Kidney (tissue), 14 donors: ENCODE measurements around the gene RASL12. TPM values are rescaled to one million over a fixed set of nuclear protein-coding genes. Genes with fewer than 3 reads are reported as not detected.

Experiments
- DNase-seq, 5 donors: peaks; one replicate each; pipeline ENCODE4 v3.0.0-alpha.2; 2013 to 2020
- FAIRE-seq: peaks from 2 replicates; lab custom pipeline; 2012; peaks lifted over from hg19 to GRCh38; lab: Jason Lieb, UNC
- H3K27ac ChIP-seq, 2 donors: one replicate each; pipeline ENCODE4 v1.7.0; 2013; ENCODE audit warnings: low read depth in 2 of 2, low read length in 2 of 2, inconsistent platforms in 1 of 2
- H3K27me3 ChIP-seq: one replicate; pipeline ENCODE4 v1.7.1; 2013; ENCODE audit warnings: low read length, inconsistent platforms; ENCODE audit not compliant: control insufficient read depth, insufficient read depth
- H3K36me3 ChIP-seq, 3 donors: one replicate each; pipeline versions ENCODE4 v1.7.0 to v1.7.1; 2013; ENCODE audit warnings: low read length in 3 of 3, control low read depth in 1 of 3, inconsistent platforms in 1 of 3; ENCODE audit not compliant: insufficient read depth in 3 of 3, control insufficient read depth in 2 of 3
- H3K4me1 ChIP-seq, 3 donors: one replicate each; pipeline versions ENCODE4 v1.7.0 to v1.7.1; 2013; ENCODE audit warnings: low read length in 3 of 3, inconsistent platforms in 1 of 3, low read depth in 1 of 3; ENCODE audit not compliant: control insufficient read depth in 2 of 3, insufficient read depth in 2 of 3
- H3K4me3 ChIP-seq, 3 donors: one replicate each; pipeline versions ENCODE4 v1.7.0 to v1.8.1; 2013; ENCODE audit warnings: low read length in 3 of 3, control low read depth in 1 of 3, inconsistent platforms in 1 of 3
- H3K9ac ChIP-seq, 3 donors: one replicate each; pipeline versions ENCODE4 v1.7.0 to v1.7.1; 2013; ENCODE audit warnings: low read length in 3 of 3, control low read depth in 1 of 3, inconsistent platforms in 1 of 3
- H3K9me3 ChIP-seq, 3 donors: one replicate each; pipeline versions ENCODE4 v1.7.0 to v1.7.1; 2013; ENCODE audit warnings: low read length in 3 of 3, control low read depth in 1 of 3, inconsistent platforms in 1 of 3; ENCODE audit not compliant: control insufficient read depth in 2 of 3, insufficient read depth in 1 of 3
- CTCF ChIP-seq: IDR thresholded peaks from 3 replicates; pipeline ENCODE4 v1.5.1; 2012; ENCODE audit warnings: mild to moderate bottlenecking, moderate library complexity, borderline replicate concordance; ENCODE audit not compliant: insufficient read depth; ENCODE audit errors: extremely low read depth
- intact Hi-C: fragments of 100-400 bp; cut with DNase I; formaldehyde crosslinking; loops from one replicate; pipeline ENCODE4 v1.11.1; 2022
- polyA plus RNA-seq: library from polyadenylated mRNA; stranded (reverse); fragments of 350-450 nt; fragmentation: Illumina TruSeq; extraction: RNeasy Lipid Tissue Mini Kit (QIAGEN cat#74804); gene quantifications from one replicate; pipeline ENCODE4 v1.2.3, GENCODE V29; 2014; ENCODE audit warnings: low read depth, low replicate concordance; ENCODE audit not compliant: insufficient read depth
- total RNA-seq: library from RNA; stranded (reverse); fragmentation: NEBNext Ultra II Directional; extraction: Animal tissue kit (Norgen Biotek cat#: 25700); gene quantifications from one replicate; pipeline ENCODE4 v1.2.1, GENCODE V29; 2021
- donor health status: control.
- donor health status: control.
- donor health status: control.
- donor health status: control.
- donor health status: control.
- donor health status: DM: yes; HTN: yes; CAD: no.
- donor health status: Normal renal cell carcinoma (clear cell type).

Gene RASL12
- total and polyA plus RNA-seq, 2 donors from 2014 or later = 6.7 to 7.6 TPM

DNA sequence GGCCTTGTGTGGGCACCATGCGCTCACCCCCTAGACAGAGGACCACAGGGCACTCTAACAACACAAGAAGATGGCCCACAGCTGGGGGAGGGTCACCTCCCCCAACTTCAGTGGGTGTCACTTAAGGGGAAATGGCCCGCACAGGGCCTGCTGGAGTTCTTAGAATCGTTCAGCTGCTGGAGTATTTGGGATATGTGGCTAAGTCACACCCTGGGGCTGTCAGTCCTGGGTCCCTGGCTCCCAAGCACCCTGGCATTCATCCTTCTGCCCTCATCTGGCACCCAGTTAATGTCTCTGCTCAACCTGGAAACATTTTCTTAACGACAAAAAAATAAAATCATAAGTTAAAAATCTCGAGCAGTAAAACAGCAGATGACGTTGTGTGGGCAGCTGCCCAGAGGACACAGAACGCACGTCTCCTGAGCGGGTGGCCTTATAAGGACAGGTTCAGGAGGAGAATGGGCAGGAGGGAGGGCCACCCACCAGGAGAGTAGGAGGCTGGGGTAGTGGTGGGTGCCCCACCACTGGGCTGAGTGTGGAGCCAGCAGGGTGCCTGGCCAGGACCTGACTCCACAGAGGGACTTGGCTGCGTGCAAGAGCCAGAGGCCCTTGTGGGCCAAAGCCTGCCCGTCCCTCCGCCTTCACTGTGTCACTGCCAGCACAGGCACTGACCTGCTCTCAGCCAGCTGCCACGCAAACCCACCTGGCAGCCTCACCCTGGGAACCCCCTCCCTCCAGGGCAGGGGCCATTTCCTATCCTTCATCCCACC is 20.3 kb upstream of the RASL12 start:
- Histone ChIP-seq H3K9ac (peak overlapping the region in 1 of 3 donors; percentile 36), H3K4me3 (no peak overlapping the region), H3K27ac (peak overlapping the region; percentile 82 to 86), H3K27me3 (no peaks in the 10 kb centered on the region), H3K4me1 (peaks cover 0 to 22% (median 21%) of the 10 kb centered on the region in 3 donors), H3K36me3 (no peaks in the 10 kb centered on the region), H3K9me3 (no peaks in the 10 kb centered on the region)
- TF ChIP-seq CTCF = no peak
- DNase-seq (no peak), FAIRE-seq (no peak)
- intact Hi-C loops = no loop called here

DNA sequence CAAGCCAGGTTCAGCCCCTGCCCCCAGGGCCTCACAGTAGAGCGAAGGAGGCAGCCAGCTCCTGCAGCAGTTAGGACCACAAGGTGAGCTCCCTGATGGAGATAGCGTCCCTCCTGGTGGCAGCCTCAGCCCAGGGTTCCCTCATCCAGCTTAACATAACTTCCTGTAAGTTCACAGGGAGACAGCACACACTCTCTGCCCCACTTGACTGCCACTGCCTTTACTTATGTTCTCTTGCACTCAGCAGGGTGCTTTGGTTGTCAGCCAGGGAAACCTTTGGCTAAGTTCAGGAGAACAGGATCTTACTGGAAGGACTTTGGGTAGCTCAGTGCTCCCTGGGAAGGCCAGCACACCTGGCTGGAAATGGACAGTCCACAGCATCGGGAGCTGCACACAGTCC is 19.6 kb upstream of the RASL12 start:
- Histone ChIP-seq H3K9ac (no peak overlapping the region), H3K36me3 (no peaks in the 10 kb centered on the region), H3K9me3 (no peaks in the 10 kb centered on the region), H3K27me3 (no peaks in the 10 kb centered on the region), H3K4me3 (no peak overlapping the region), H3K27ac (peak overlapping the region; percentile 45 to 86), H3K4me1 (peaks cover 0 to 25% (median 21%) of the 10 kb centered on the region in 3 donors)
- TF ChIP-seq CTCF = no peak
- DNase-seq (no peak), FAIRE-seq (no peak)
- intact Hi-C loops = no loop called here

- FAIRE-seq (no peak), DNase-seq (no peak)
- Histone ChIP-seq H3K4me3 (no peak overlapping the region), H3K4me1 (peaks cover 0 to 27% (median 21%) of the 10 kb centered on the region in 3 donors), H3K9me3 (no peaks in the 10 kb centered on the region), H3K9ac (no peak overlapping the region), H3K36me3 (no peaks in the 10 kb centered on the region), H3K27ac (peak overlapping the region in 1 of 2 donors; percentile 22), H3K27me3 (no peaks in the 10 kb centered on the region)
- no peak for TF ChIP-seq CTCF
- intact Hi-C loops = no loop called here
Observed at GRCh38 chr15:65086680-65087111, 18.9 kb upstream of the RASL12 start.
